ENCODE results near the gene PALS1. TPM values are rescaled to one million over a fixed set of nuclear protein-coding genes. Genes with fewer than 3 reads are reported as not detected.

Gene PALS1
- polyA plus RNA-seq (2014; cell fraction: cytosol; rRNA removed) = 10.9 and 11.9 TPM in 2 replicates
- polyA plus RNA-seq (2014; cell fraction: nucleus; rRNA removed) = 6.6 and 7.5 TPM in 2 replicates

DNA sequence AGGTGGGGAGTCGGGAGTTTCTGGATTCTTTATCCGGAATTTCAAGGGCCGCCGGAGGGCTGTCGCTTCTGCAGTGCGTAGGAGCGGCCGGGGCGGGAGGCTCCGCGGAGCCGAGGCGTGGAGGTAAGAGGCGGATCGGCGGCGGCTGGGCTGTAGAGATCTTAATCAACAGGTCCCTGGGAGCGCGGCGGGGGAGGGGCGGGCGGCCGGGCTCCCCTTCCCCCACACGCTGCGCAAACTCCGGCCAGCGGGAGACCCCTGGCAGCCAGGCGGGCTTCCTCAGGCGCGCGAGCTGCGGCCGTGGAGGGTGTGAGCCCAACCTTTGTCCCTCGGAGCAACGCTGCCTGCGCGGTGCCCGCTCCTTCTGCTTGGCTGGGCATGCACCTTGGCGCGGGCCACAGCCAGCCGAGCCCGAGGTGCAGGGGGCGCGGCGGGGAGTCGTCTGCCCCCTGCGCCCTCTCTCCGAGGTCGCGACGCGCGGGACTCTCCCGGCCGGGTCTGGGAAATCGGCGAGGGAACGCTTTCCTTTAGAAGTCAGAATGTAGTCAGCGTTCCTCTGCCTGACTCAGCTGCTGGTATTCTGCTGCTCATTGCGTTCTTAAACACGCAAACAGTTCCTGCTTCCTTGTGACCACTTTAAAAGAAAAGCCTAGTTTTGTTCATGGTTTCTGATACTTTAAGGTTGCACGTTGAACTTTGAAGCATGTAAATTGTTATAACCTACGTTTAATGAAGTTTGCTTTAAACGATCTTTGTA, at the start of gene PALS1:
TSS of gene PALS1 (plus strand) at position 25 of the 757 bp plus-strand sequence. CDS start 37,736 bp downstream, outside the sequence.
- no peak for DNase-seq (ENCODE audit: low spot score)

DNA sequence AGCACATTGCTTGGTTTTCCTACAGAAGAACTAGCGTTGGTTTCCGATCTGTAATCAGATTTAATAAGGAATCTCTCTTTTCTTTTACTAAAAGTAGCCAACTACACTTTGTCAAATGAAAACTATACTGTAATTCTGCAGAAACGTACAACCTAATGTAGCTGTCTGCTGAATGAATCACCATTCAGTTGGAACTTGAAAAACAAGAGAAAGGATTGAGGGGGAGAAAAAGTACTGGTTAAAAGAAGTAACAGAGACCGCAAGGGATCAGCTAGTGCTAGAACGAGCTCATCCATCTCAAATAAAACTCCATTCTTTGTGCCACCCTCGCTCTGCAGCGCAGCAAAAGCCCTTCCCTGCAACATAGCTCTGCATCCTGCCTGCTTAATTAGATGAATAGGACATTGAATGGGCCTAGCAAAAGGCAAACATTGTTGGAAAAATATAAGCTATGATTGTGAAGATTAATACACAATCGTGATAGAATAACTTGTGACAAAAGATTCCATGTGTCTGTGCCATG, 49.4 kb upstream of the PALS1 start:
- no peak for DNase-seq (ENCODE audit: low spot score)

DNA sequence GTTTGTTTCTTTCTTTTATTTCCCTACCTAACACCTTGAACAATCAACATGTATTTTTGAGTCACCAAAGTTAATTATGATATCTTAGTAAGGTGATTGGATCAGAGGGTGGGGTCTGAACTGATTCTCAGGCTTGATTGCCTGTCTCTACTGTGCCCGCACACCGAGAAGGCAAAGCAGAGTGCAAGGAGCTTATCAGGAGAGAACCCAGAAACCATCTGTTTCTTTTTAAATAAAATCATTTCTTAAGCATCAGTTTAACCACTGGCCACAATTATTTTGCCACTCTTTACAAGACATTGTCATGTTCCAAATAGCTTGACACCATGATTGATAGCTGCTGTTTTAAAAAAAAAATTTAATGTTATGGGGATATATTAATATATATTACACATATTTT, 48.9 kb upstream of the PALS1 start:
- no peak for DNase-seq (ENCODE audit: low spot score)

DNA sequence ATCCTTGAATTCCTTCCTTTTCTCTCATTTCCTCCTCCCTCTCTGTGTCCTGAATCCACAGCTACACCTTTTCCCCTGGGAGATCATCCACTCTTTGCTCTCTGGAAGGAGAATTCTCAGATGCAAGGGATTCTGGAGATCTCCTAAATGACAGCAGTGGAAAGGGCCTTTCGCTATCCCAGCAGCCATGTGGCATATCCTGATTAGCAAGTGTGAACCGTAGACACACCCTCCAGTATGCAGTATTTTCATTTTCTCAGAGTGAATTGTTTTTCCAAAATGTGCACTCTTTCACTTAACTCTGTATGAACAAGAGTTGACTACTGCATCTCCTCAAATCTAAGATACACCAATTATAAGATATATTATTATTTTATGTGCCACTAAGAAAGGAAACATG, 46.0 kb upstream of the PALS1 start:
- DNase-seq (ENCODE audit: low spot score) = no peak

DNA sequence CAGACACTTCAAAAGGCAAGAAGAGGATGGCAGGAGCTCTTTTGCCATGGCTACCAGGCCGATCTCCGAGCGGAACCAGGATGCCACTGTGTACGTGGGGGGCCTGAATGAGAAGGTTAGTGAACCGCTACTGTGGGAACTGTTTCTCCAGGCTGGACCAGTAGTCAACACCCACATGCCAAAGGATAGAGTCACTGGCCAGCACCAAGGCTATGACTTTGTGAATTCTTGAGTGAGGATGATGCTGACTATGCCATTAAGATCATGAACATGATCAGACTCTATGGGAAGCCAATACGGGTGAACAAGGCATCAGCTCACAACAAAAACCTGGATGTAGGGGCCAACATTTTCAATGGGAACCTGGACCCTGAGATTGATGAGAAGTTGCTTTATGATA, 42.2 kb upstream of the PALS1 start:
- DNase-seq (ENCODE audit: low spot score) = no peak

DNA sequence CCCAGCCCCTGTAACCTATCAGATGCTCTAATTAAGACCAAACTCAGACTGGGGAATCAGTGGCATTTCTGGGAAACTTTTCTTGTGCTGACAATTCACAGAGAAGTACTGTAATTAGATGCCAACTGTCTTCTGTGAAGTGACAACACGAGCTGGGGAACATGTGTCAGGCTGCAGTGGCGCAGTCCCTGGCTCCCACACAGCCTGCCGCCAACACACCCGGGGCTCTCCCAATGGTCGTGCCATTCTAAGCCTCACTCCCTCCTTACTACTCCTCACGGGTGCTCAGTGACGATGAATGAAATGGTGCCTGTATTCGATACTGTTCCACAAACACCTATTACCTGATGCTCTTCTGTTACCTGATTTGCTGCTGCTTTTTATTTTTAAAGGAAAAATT, 33.4 kb upstream of the PALS1 start:
- no peak for DNase-seq (ENCODE audit: low spot score)

DNA sequence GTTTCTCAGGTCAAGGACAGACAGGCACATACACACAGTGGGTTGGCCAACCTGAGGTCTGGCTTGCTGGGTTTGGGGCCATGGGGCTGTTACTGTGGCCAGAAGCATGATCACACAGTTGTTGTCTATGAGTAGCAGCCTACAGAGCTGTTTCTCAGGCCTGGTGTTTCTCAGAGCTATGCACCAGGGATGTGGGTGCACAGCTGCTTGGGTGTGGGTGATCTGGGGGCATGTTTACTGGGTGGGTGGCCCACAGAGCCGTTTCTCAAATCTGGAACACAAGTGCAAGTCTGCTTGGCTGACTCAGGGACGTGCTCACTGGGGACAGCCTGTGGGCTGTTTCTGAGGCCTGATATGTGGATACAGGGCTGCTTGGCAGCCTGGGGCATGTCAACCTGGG, 23.1 kb upstream of the PALS1 start:
- no peak for DNase-seq (ENCODE audit: low spot score)

DNA sequence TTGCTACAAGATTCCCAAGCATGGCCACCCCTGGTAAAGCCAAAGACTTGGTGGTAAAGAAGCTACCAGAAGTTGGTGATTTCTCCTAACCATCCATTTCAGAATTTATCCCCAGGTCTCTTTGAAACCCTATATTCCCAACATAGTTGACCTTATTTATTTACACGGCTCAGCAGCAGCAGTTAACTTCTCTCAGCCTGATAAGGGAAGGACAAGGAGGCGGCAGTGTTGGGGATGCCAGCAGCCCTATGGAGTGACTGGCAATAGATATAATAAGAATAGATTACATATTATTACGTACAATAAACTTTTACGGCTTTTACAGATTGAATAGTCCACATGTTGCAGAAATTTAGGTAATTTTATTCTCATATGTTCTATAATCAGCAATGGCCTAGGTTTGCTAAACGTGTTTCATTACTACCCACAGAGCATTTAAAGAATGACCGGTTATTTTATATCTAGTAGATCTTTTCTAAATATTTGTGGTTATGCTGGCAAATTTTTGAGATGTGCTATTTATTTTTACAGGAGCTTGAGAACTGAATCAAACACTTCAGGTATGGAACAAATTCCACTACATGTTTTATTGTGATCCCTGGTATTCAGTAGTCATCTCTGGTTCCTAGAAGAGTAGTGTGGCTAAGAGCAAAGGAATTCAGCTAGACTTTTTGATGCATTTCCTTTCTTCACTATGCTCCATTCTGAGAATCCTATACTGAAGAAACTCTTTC, 19.8 kb upstream of the PALS1 start:
- no peak for DNase-seq (ENCODE audit: low spot score)

DNA sequence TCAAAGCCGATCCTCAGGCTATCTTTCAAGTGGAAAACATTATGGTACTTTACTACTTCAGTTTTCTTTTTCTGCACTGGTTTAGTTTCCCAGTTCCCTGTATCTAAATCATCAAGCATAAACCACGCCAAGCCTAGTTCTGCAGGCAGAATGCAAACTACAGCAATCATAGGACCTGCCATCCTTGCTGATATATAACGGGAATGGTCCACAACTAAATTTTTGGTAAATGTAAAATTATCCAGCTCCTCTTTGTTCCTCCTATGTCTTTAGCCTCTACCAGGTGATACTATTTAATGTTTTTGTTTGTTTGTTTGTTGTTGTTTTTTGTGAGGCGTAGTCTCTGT, 19.3 kb upstream of the PALS1 start:
- DNase-seq (ENCODE audit: low spot score) = no peak

DNA sequence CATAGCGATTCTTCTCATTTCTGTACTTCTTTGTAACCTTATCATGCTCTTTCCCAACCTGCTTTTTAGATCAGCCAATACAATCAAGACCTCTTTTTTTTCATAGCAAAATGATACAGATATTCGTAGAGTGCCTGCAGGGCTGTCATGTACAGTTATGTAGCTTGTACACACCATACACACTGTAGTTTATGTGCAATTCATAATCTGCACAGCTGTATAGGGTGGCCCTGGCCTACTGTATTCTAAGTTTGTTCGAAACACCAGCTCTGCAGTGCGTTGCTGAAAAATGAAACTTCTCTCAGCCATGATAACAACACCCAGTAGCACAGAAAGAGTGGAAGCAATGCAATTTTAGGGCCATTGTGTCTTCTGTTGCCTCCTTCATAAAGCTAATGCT, 15.7 kb upstream of the PALS1 start:
- DNase-seq (ENCODE audit: low spot score) = no peak

DNA sequence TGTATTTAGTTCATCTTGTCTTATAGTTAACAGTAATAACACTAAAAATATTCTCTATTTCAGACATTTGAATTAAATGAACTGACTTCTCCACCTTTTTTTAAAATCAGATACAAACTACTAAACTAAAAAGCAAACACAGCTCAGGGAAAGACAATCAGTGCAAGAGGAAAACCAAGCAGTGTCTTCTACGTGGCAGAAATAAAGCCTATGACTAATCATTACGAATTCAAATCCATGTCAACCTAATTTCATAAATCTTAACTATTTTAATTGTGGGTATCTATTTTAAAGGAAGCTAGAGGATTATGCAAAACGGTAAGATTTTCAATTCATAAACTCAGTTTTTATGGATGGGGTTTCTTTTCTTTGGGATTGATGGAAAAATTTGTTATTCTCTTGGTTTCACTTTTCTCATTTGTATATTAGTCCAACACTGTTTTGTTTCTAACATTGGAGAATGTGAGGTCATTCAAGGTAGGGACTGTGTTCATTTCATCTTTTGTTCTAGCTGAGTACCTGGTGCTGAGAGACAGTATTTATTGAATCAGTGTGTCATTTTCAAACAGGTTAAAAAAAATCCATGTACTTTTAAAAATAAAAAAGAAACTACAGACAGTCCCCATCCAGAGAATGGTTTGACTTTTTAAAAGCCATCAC, 12.8 kb upstream of the PALS1 start:
- no peak for DNase-seq (ENCODE audit: low spot score)

DNA sequence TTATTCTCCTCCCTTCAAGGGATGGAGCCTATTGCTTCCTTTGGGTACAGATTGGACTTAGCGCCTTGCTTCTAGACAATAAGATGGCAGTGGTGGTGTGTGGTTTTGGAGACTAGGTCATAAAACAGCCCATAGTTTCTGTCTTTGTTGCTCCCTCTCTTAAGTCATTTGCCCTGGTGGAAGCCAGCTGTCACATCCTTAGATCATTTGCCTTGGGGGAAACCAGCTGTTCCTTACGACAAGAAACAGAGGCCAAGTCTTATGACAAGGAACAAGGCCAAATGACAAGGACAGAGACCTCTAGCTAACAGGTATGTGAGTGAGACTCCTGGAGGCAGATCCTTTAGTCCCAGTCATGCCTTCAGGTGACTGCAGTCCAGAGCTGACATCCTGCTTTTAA, 9.2 kb upstream of the PALS1 start:
- peak; percentile 27 for DNase-seq (ENCODE audit: low spot score)

DNA sequence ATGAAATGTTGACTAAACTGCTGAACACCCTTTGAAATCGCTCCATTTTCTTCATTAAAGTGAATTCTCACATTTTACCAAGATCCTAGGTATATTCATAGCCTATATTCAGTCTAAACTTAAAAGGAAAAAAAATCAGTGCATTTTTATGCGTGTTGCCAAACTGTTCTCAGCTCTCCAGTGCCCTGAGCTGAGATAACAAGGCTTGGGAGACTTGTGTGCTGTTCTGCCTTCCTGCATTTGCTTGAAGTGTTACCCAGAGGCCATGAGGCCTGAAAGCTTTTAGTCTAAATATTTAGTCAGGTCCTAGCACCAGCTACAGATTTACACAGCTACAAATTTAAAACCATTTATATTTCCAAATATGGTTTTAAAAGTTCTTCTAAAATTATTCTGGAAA, 8.6 kb upstream of the PALS1 start:
- no peak for DNase-seq (ENCODE audit: low spot score)

DNA sequence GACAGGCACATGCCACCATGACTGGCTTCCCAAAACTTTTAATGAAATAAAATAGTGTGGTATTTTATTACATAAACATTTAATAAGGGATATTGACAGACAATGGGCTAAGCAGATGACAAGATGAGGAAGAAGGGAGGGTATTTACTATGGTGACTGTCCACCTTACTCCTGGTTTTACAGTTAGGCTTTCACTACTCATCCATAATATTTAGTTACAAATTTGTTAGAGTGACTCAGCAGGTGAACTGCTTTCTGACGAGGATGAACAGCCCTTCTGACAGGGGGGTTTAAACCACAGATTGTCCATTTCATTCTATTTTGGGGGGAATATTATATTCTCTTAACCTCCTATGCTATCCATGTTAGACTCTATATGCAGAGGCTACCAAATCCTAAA, 3.6 kb upstream of the PALS1 start:
- no peak for DNase-seq (ENCODE audit: low spot score)

DNA sequence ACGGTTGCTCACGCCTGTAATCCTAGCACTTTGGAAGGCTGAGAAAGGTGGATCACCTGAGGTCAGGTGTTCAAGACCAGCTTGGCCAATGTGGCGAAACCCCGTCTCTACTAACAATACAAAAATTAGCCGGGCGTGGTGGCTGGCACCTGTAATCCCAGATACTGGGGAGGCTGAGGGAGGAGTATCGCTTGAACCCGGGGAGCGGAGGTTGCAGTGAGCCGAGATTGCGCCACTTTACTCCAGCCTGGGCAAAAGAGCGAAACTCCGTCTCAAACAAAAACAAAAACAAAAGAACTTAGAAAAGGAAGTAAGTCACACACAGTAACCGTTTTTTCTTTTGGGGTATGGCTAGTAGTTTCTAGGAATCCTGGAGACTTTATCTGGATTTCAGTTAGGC, 1.7 kb upstream of the PALS1 start:
- no peak for DNase-seq (ENCODE audit: low spot score)

DNA sequence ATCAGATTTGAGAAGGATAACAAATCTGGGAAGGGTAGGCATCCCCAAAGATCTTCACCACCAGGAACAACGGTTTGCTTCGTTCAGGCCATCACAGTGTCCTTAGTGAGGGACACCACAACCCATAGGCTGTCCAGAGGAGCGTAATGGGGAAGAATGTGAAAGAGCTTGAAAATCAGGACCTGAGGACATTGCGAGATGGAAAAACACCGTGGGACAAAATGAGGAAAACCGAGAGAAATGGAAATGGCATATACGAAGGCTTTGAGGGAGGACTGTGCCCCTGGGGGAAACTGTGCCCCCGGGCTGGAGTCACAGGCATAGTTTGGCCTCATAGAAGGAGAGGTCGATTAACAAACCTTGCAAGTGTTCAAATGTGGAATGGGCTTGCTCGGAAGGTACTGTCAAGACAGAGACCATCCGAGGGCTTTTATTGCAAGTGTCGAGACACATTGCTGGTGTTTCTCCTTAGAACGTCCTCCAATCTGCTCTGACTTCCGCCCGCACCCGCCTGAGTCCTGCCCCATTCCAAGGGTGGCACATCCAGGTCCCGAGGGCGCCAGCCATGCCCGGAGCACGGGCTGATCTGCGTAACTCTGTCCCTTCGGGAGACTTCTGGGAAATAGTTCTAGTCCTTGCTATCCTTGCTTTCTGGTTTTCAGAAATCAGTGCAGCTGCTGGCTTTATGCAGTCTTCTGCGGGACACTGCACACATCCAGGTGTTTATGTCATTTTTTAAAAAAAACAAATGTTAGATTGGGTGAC, 885 bp upstream of the PALS1 start:
- DNase-seq (ENCODE audit: low spot score) = peak; percentile 30

DNA sequence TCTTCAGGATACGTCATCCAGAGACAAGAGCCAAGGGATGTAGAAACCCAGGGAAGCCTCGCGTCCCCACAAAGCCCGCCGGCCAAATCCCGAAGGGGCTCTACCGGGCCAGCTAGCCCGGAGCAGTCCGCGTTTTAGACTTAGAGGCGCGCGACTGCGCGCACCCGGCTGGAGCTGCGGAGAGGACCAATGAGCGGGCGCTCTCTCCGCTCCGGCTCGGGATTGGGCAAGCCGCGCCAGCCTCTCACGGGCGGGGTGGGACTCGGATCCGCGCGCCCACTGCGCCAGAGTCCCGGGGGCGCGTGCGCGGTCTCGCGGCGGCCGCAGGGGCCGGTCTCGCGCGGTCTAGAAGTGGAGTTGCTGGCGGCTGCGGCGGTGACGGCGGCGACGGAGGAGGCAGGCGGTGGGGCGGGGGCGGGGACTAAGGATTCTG, 241 bp upstream of the PALS1 start:
- peak; percentile 94 for DNase-seq (ENCODE audit: low spot score)

DNA sequence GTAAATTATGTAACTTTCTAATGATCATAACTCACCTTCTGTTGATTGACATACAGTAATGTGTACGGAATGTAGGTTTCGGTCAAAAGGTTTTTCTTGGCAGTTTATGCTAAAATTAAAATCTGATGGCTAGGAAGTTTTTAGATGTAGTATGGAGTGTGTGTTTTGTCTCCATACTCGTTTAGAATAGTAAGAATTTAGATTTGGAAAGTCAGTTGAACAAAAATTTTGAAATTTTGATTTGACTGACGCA, 859 bp downstream of the PALS1 start:
- DNase-seq (ENCODE audit: low spot score) = no peak

DNA sequence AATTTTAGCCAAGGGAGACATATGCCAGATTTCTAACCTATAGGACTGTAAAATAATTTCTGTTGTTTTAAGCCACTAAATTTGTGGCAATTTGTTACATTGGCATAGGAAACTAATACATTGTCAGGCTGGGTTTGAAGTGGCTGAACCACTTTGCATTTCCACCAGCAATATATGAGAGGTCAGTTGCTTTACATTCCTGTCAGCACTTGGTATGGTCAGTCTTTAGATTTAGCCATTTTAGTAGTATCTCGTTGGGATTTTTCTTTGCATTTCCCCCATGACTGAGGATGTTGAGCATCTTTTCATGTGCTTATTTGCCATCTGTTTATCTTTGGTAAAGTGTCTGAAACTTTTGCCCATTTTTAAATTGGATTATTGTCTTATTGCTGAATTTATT, 3.9 kb downstream of the PALS1 start:
- no peak for DNase-seq (ENCODE audit: low spot score)

DNA sequence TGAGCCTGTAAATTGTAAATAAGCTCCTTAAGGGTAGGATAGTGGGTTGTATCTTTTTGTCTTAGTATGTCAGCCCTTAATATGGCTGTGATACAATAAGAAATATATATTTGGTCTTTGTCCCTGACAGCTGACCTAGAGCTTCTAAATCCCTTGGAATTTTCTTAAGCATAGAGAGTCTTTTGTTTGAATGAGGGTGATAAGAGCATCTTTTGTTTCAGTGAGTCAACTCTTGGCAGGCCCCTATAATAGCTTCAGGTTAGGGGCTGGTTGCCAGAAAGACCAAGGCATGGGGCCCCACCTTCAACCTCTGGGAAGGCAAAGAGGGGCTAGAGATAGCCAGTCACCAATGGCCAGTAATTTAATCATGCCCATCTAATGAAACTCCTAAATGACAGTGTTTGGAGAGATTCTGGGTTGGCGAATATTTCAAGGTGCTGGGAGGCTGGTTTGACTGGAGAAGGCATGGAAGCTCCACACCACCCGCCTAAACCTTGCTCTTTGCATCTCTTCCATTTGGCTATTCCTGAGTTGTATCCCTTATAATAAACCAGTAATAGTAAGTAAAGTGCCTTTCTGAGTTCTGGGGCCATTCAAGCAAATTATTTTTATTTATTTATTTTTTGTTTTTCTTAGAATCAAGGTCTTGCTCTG, 10.5 kb downstream of the PALS1 start:
- no peak for DNase-seq (ENCODE audit: low spot score)

DNA sequence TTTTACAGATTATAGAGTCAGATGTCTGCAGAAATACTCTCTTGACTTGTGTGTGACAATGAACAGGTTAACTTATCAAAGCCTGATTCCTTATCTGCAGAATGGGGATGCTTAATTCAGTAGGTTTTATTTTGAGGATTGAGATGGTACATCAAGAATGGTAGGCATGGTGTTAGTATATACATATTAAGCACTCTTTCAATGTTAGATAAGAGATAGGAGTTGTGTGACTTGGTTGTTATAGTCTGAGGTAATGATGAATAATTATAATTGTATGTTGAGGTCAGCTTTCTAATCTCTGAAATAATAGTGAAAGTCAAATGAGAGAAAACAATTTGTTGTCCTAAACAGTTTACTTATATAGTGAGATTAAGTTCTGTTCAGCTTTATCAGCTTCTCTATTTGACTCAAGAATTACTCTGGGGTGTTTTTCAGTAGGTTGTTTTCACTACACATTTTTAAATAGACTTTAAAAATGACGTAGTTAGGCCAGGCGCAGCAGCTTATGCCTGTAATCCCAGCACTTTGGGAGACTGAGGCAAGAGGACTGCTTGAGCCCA, 11.9 kb downstream of the PALS1 start:
- no peak for DNase-seq (ENCODE audit: low spot score)

Measured in SK-N-DZ (cell line).